NCI-H1436 (cell line): ENCODE data around the gene FEZ2.

Experiments used
- DNase-seq: peaks from one replicate; lab custom pipeline; 2025; lab: John Stamatoyannopoulos, UW

The FEZ2 gene

DNA sequence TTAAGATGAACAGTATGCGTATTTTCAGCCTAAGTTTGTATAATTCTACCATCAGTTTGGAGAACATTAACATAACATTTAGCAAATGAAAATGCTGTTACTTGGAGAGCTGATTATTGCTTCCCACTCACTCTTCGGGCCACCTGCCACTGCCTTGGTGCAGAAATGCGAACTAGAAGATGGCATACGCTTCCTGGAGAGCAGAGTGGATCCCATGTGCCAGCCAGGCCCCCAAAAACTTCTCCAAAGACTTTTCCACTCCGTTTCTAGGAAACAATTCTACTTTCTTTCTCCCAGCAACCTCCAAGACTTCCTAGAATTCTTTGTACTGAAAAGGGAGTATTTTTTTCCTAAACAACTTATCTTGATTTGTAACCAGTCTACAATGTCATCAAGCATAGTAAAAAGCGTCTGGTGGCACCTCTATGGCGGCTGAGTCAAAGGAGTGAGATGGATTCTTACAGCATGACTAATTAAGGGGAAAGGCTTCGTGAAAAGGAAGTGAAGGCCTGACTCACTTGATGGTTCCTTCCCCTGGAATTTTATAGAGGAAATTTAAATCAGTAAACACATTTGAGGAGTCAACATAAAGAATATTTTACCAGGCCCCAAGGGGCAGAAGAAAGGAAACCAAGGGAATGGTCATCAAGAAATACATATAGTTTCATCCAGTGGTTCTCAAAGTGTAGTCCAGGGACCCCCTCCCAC is 36.6 kb downstream of the FEZ2 start:
- no peak for DNase-seq

DNA sequence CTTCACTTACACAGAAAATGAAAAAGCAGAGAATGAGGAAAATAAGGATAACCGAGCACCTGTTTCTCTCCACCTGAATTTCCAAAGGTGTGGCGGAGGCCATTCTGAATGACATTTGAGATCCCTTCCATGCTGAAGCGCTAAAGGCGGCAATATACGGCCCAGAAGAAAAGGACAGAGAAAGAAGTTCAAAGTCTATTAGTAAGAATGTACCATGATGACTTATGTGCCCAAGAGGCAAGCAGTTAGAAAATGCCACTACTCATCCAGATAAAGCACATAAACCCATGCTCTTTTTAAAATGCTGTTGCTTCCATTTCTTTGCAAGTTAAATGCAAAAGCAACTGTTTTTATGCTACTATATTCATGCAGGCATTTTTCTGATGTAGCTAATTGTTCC is 37.2 kb downstream of the FEZ2 start:
- no peak for DNase-seq

DNA sequence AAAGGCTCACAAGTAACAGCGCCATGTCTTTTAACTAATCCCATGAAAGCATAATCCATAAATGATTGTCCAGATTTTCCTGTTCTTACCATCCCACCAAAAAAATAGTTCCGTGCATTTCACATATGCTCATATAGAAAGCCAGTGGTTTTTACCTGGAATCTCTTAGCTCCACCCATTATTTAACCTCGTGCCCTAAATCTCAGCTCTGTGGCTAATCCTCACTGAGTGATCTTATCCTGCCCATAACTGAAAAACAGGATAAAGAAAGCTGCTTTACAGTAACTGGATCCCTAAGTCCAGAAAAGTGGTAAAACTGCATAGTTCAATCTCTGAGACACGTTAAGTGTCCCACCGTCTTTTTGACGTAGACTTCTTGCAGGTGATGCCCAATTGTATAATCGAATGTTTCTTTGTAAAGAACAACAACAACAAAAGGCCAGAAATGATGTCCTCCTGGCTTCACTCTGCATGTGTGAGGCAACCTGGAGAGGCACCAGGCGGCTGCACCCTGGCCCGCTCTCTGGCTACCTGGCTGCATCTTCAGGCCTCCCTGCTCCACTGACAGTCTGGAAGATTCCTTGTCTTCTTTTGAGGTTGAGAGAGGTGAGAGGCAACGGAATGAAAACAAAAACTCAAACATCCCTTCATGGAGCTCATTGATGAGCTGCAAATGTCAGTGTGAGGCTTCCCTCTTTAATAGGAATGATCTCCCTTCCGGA is 38.6 kb downstream of the FEZ2 start:
- no peak for DNase-seq

- DNase-seq = no peak
These were observed 41.1 kb downstream of the FEZ2 start for GRCh38 chr2:36556842-36557241.

DNA sequence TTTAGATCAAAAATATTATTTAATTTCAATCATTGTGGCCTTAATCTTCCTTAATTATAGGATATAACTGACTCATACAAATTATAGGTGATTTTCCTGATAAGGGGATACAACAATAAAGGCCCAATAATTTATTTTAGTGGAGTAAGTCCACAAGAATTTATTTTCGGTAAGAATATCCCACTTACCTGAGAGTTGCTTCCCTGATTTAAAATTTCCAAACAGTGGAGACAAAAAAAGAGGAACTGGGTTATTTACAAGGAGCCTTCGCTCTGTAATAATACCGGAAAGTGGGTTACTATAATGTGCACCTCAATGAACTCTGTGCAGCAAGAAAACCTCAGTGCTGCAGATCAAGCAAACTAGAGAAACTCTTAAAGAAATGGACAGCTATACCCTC is 42.2 kb downstream of the FEZ2 start:
- DNase-seq = no peak

DNA sequence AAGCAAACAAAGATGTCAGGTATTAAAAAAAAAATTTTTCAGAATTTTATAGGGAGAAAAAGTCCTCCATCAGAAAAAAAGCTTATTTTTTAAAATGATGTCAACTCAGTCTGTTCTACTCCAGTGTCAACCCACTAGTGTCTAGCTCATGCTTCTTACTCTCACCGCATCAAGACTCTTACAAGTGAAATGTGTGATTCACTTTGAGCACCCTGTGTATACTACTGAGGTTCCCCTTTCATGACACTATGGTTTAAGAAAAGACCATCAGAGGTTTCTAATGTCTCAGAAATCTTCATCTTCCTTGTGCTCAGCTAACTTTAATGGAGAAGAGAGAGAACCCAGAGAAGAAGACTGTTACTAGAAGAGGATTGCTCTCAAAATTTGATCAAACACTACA is 43.4 kb downstream of the FEZ2 start:
- no peak for DNase-seq

DNA sequence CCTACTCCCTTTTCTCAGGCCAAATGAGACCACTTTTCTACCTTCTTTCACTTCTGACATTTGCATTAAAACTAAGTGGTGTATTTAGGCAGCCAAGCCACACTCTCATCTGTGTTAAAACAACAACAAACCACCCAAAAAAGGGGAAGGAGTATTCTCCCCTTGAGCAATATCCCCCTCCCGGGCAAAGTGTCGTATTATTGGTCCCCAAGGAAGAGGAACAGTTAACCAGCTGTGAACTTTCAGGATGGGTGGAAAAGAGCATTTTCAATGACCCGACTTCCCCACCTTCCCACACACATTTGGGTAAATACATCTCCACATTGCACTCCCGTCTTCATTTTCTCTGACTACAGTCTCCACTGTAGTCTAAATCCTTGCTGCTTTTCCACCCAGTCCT is 44.3 kb downstream of the FEZ2 start:
- DNase-seq = no peak

GRCh38 chr2:36550006-36550405 is 48.0 kb downstream of the FEZ2 start:
- no peak for DNase-seq

DNA sequence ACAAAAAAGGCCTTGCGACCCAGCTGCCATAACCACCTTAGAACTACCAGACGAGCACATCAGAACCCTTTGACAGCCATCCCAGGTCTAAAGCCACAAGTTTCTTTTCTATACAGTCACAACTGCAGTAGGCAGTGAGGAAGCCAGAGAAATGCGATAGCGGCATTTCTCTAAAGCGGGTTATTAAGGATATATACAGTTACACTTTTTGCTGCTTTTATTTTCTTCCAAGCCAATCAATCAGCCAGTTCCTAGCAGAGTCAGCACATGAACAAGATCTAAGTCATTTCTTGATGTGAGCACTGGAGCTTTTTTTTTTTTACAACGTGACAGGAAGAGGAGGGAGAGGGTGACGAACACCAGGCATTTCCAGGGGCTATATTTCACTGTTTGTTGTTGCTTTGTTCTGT is 48.8 kb downstream of the FEZ2 start:
- no peak for DNase-seq

DNA sequence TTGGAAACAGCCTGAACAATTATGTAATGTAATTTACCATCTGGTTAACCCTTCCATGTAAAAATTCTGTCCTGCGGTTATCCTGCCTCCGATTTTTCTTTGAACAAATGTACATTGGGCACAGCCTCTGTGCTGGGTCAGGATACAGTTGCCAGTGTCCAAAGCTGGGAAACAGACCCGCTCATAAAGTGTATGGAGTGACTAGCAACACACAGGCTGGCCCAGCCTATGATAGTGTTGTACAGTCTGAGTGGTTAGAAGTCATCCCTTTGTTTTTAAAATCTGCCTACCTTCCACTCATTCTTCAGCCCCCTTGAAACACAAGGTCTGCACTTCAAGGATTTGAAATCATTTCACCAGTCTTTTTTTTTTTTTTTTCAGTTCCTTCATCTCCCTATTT is 50.1 kb downstream of the FEZ2 start:
- DNase-seq = no peak

GRCh38 chr2:36545871-36546416 is 52.0 kb downstream of the FEZ2 start:
- no peak for DNase-seq

- DNase-seq = no peak
These were observed 53.2 kb downstream of the FEZ2 start for GRCh38 chr2:36544638-36545338.

- no peak for DNase-seq
These were observed 55.9 kb downstream of the FEZ2 start for GRCh38 chr2:36541891-36542595.

- no peak for DNase-seq
These were observed 56.8 kb downstream of the FEZ2 start for GRCh38 chr2:36540986-36541754.

DNA sequence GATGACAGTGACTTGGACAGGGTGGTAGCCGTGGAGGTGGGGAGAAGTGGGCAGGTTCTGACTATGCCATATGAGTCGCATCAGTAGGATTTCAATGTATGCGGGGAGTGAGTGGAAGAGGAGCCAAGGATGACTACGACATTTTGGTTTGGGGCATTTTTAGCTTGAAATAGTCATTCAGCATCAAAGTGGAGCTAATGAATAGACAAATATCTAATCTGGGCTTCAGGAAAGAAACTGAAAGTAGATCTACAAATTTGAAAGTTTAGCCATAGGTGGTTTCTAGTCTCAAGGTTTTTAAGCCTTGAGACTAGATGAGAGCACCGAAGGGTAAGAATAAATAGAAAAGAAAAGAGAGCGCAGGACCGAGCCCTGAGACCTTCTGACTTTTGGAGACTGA is 58.3 kb downstream of the FEZ2 start:
- no peak for DNase-seq

- DNase-seq = peak; percentile 75
These were observed 59.6 kb downstream of the FEZ2 start for GRCh38 chr2:36538335-36538734.

DNA sequence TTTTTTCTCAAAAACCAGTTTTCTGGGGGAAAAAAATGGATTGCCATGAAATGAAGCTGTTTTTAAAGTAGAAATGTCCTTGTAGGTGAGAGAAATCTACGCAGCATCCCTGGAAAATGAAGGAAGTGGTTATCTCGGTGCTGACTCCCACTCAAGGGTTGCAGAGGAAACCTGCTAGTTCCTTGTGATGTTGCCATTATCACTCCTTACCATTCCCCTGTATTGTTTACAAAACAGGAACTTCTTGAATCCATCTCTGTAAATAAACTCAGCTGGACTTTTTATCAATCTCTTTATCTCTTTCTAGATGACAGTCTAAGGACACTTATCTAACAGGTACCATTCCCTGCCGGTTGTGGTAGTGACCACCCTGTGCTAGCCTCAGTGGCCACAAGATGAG is 61.2 kb downstream of the FEZ2 start:
- no peak for DNase-seq

- DNase-seq = no peak
These were observed 62.9 kb downstream of the FEZ2 start for GRCh38 chr2:36535099-36535498.

- DNase-seq = no peak
These were observed 63.6 kb downstream of the FEZ2 start for GRCh38 chr2:36534275-36534799.

- no peak for DNase-seq
These were observed 67.0 kb downstream of the FEZ2 start for GRCh38 chr2:36530983-36531354.
